ENCODE measurements around the gene ZNF558. TPM values are rescaled to one million over a fixed set of nuclear protein-coding genes. Genes with fewer than 3 reads are reported as not detected.

The ZNF558 gene
- total RNA-seq, 1 experiment from 2014 or later: 30.2 TPM

- Histone ChIP-seq H2BK15ac (ENCODE audit: low read depth, low read length) (no peak overlapping the region), H3K79me1 (ENCODE audit: insufficient read depth, low read depth, low read length, poor library complexity, severe bottlenecking) (no peaks in the 10 kb centered on the region), H2AFZ (ENCODE audit: low read length) (no peak overlapping the region), H3K4ac (ENCODE audit: low read depth, low read length) (no peak overlapping the region), H3K14ac (ENCODE audit: insufficient read depth, low read length) (no peak overlapping the region), H4K20me1 (ENCODE audit: control insufficient read depth, insufficient read depth, insufficient read length) (no peaks in the 10 kb centered on the region), H3K79me2 (ENCODE audit: insufficient read depth, low read length) (no peaks in the 10 kb centered on the region), H3K9ac (ENCODE audit: extremely low read depth, insufficient read length, low read length) (no peak overlapping the region), H2BK12ac (ENCODE audit: insufficient read length, low read depth, low read length) (no peak overlapping the region), H3T11ph (ENCODE audit: low read length) (no peak overlapping the region), H2AK5ac (ENCODE audit: insufficient read length, low read length) (no peak overlapping the region), H4K8ac (replicated peaks; ENCODE audit: insufficient read length, low read depth, low read length) (no peak overlapping the region), H4K91ac (ENCODE audit: insufficient read length, low read depth, low read length) (no peak overlapping the region), H3K56ac (ENCODE audit: insufficient read length, low read depth, low read length) (no peak overlapping the region), H3K4me1 (ENCODE audit: insufficient read depth, low read length) (no peaks in the 10 kb centered on the region), H3K23ac (ENCODE audit: insufficient read length, low read depth, low read length) (no peak overlapping the region), H3K9me3 (ENCODE audit: control insufficient read depth, low read depth, low read length) (peaks cover 58% of the 10 kb centered on the region), H3K18ac (ENCODE audit: insufficient read length, low read depth, low read length) (no peak overlapping the region), H3K23me2 (ENCODE audit: insufficient read length, low read depth, low read length, poor library complexity, severe bottlenecking) (no peaks in the 10 kb centered on the region), H4K5ac (ENCODE audit: insufficient read length, low read depth, low read length) (no peak overlapping the region), H3K4me2 (ENCODE audit: insufficient read depth, insufficient read length, low read length) (no peak overlapping the region), H3K27me3 (ENCODE audit: insufficient read depth, low read length) (no peaks in the 10 kb centered on the region), H3K27ac (ENCODE audit: insufficient read length, low read depth, low read length) (no peak overlapping the region), H2BK120ac (ENCODE audit: low read depth, low read length, poor library complexity, severe bottlenecking) (no peak overlapping the region), H2BK5ac (ENCODE audit: insufficient read length, low read length) (no peak overlapping the region), H2BK20ac (ENCODE audit: low read depth, low read length, poor library complexity, severe bottlenecking) (no peak overlapping the region)
- no peak for TF ChIP-seq CTCF (conservative IDR thresholded peaks at IDR 0.05)
- H3K4me1 Mint-ChIP-seq: no peaks in the 10 kb centered on the region
- H3K36me3 Mint-ChIP-seq (ENCODE audit: insufficient read depth in 1 of 3, low read depth in 3 of 3): peaks cover 5 to 27% (median 9%) of the 10 kb centered on the region in 3 experiments; a peak in 6 of 7 replicates
- peaks cover 8% of the 10 kb centered on the region for H3K27me3 Mint-ChIP-seq (ENCODE audit: low read depth)
- no CpG with 5 or more reads among the region's 3 CpGs for WGBS (ENCODE audit: extremely low coverage, insufficient read length, low lambda C conversion rate)
- DNase-seq: no peak
- H3K27ac Mint-ChIP-seq: no peak overlapping the region
- no peak overlapping the region for H3K4me3 Mint-ChIP-seq
- H3K9me3 Mint-ChIP-seq: peaks cover 61 to 88% of the 10 kb centered on the region in 2 experiments
Observed at GRCh38 chr19:8858260-8858659, 26.2 kb upstream of the ZNF558 start.

Data from H9 (cell line).